ENCODE measurements around the gene HCFC1. TPM values are rescaled to one million over a fixed set of nuclear protein-coding genes. Genes with fewer than 3 reads are reported as not detected.
A peak's percentile ranks its signal among the peaks of the same experiment; 100 is the strongest.

The HCFC1 gene
- total RNA-seq, 4 donors from 2014 or later: 32.6 to 51.6 (median 40.9) TPM

- no peak for DNase-seq (ENCODE audit: low spot score in 2 of 2)
- H3K4me3 ChIP-seq (ENCODE audit: low read depth, poor library complexity, severe bottlenecking): no peak overlapping the region
- WGBS, 2 donors: 82 to 100% methylated on average over 2 to 3 of the region's 3 CpGs
- no peak for TF ChIP-seq CTCF (IDR thresholded peaks at IDR 0.05)
- TF ChIP-seq POLR2A (IDR thresholded peaks at IDR 0.05): no peak
- intact Hi-C loops (cut with DNase I; ENCODE audit: low total_unique reads): no loop called here
Measured at GRCh38 chrX:153937056-153937455, 34.6 kb downstream of the HCFC1 start.

- intact Hi-C loops (cut with DNase I; ENCODE audit: low total_unique reads): no loop called here
- no peak overlapping the region for H3K4me3 ChIP-seq (ENCODE audit: low read depth, poor library complexity, severe bottlenecking)
- WGBS, 2 donors: 30 to 40% methylated on average over 2 to 28 of the region's 32 CpGs
- no peak for DNase-seq (ENCODE audit: low spot score in 2 of 2)
- no peak for TF ChIP-seq CTCF (IDR thresholded peaks at IDR 0.05)
- no peak for TF ChIP-seq POLR2A (IDR thresholded peaks at IDR 0.05)
Measured at GRCh38 chrX:153935326-153935851, 36.2 kb downstream of the HCFC1 start.

- 31% methylated on average over 52 of the region's 87 CpGs; no CpG with 5 or more reads in 1 of the 2 donors for WGBS, 2 donors
- no peak for TF ChIP-seq CTCF (IDR thresholded peaks at IDR 0.05)
- no peak for TF ChIP-seq POLR2A (IDR thresholded peaks at IDR 0.05)
- H3K4me3 ChIP-seq (ENCODE audit: low read depth, poor library complexity, severe bottlenecking): peak within 1 kb of the TSS; percentile 58
- DNase-seq (ENCODE audit: low spot score in 2 of 2): no peak
- intact Hi-C loops (cut with DNase I; ENCODE audit: low total_unique reads): no loop called here
Measured at GRCh38 chrX:153934762-153935325, 36.8 kb downstream of the HCFC1 start, which contains the start of gene NAA10. Gene NAA10 (minus strand): TSS chrX:153935037. CDS start chrX:153934904, 133 bp downstream.

GRCh38 chrX:153934148-153934761, 37.4 kb downstream of the HCFC1 start:
- intact Hi-C loops (cut with DNase I; ENCODE audit: low total_unique reads): no loop called here
- 10 to 26% methylated on average over 6 to 29 of the region's 33 CpGs for WGBS, 2 donors
- H3K4me3 ChIP-seq (ENCODE audit: low read depth, poor library complexity, severe bottlenecking): peak overlapping the region; percentile 58
- no peak for TF ChIP-seq CTCF (IDR thresholded peaks at IDR 0.05)
- TF ChIP-seq POLR2A (IDR thresholded peaks at IDR 0.05): no peak
- no peak for DNase-seq (ENCODE audit: low spot score in 2 of 2)

- TF ChIP-seq POLR2A (IDR thresholded peaks at IDR 0.05) (no peak), CTCF (IDR thresholded peaks at IDR 0.05) (no peak)
- no peak overlapping the region for H3K4me3 ChIP-seq (ENCODE audit: low read depth, poor library complexity, severe bottlenecking)
- intact Hi-C loops (cut with DNase I; ENCODE audit: low total_unique reads): no loop called here
- 27 to 44% methylated on average over 7 of the region's 7 CpGs for WGBS, 2 donors
- DNase-seq (ENCODE audit: low spot score in 2 of 2): no peak
Measured at GRCh38 chrX:153933748-153934147, 37.9 kb downstream of the HCFC1 start.

Data from lower leg skin (tissue), 4 donors.